Muscle of leg (tissue), 11 donors: Measurements from ENCODE around the gene CD200. TPM values are rescaled to one million over a fixed set of nuclear protein-coding genes. Genes with fewer than 3 reads are reported as not detected.
"Not testable (repeated sequence)": the region's sequence is repeated elsewhere in the genome, so short reads cannot be mapped to it uniquely, and the experiment has no call there.

Source experiments
- DNase-seq: peaks from one replicate; pipeline ENCODE4 v3.0.0; 2013
- H3K27ac ChIP-seq: one replicate; pipeline ENCODE4 v1.5.1; 2013; ENCODE audit warnings: mild to moderate bottlenecking, low read length, control low read depth
- H3K27me3 ChIP-seq: one replicate; pipeline ENCODE4 v1.6.1; 2013; ENCODE audit warnings: low read length; ENCODE audit not compliant: control insufficient read depth, insufficient read depth
- H3K36me3 ChIP-seq: one replicate; pipeline ENCODE4 v1.6.1; 2013; ENCODE audit warnings: low read length; ENCODE audit not compliant: control insufficient read depth, insufficient read depth
- H3K4me1 ChIP-seq: one replicate; pipeline ENCODE4 v1.6.1; 2013; ENCODE audit warnings: low read length; ENCODE audit not compliant: control insufficient read depth, insufficient read depth
- H3K4me3 ChIP-seq: one replicate; pipeline ENCODE4 v1.5.1; 2013; ENCODE audit warnings: low read length, control low read depth
- H3K9me3 ChIP-seq: replicated peaks from 2 replicates; pipeline ENCODE4 v1.6.1; 2013; ENCODE audit warnings: low read depth, low read length; ENCODE audit not compliant: control insufficient read depth
- WGBS: methylation state at CpG from one replicate; pipeline ENCODE4 v1.1.5; 2013; ENCODE audit warnings: missing lambda C conversion rate; ENCODE audit not compliant: insufficient coverage; 5-methylcytosine and 5-hydroxymethylcytosine counted together
- polyA plus RNA-seq, 8 donors: library from polyadenylated mRNA; unstranded; fragments of 120-200 nt; gene quantifications; one replicate each; pipeline versions ENCODE4 v1.2.1 to v1.2.3, GENCODE V29; 2013; ENCODE audit warnings: inconsistent platforms in 1 of 8, low replicate concordance in 1 of 8; ENCODE audit not compliant: insufficient read length in 8 of 8, insufficient read depth in 1 of 8
- total RNA-seq: library from RNA; stranded (reverse); fragments of 120-200 nt; gene quantifications from one replicate; pipeline ENCODE4 v1.2.4, GENCODE V29; 2013

Gene CD200
- total and polyA plus RNA-seq, 9 donors, result 7.5 to 19.5 (median 13.4) TPM

DNA sequence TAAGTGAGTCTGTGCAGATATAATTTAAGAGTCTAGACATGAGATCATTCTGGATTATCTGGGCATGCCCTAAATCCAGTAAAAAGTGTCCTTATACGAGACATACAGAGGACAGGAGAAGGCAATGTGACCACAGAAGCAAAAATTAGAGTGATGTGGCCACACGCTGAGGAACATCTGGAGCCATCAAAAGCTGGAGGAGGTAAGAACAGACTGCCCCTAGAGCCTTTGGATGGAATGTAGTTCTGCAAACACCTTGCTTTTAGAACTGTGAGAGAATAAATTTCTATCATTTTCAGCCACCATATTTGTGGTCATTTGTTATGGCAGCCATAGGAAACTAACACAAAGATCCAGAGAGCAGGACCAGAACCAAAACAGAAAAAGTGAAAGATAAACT, 41.0 kb downstream of the CD200 start:
- no peaks in the 10 kb centered on the region for H3K4me1 ChIP-seq

DNA sequence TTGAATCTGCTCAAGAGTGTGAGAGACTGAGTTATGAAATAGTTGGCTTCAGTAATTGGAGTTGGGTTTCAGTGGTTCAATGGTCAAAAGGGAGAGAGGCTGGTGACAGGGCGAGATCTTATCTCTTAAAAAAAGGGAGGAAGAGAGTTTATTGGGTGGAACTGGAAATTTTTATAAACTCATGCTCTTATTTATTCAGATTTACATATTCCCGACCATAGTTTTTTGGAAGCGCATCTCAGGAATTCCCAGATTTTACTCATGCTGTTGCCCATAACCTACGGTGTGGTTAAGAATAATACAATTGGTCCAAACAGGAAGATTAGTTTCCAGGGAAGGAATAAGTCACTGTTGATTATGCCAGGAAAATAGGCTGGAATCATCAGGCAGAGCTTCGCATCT, 41.4 kb downstream of the CD200 start:
- Histone ChIP-seq H3K27me3 (no peaks in the 10 kb centered on the region), H3K4me1 (no peaks in the 10 kb centered on the region), H3K4me3 (no peak overlapping the region), H3K9me3 (no peaks in the 10 kb centered on the region), H3K27ac (peak overlapping the region; percentile 38), H3K36me3 (no peaks in the 10 kb centered on the region)
- DNase-seq, result peak; percentile 60
- WGBS, result 80% methylated on average over 1 of the region's 5 CpGs

More for the DNA sequence above, 41.0 kb downstream of the CD200 start:
- Histone ChIP-seq H3K36me3 (no peaks in the 10 kb centered on the region), H3K27ac (peak overlapping the region; percentile 38), H3K4me3 (no peak overlapping the region), H3K27me3 (no peaks in the 10 kb centered on the region), H3K9me3 (no peaks in the 10 kb centered on the region)
- DNase-seq, result no peak
- WGBS, result 50% methylated on average over 2 of the region's 2 CpGs

DNA sequence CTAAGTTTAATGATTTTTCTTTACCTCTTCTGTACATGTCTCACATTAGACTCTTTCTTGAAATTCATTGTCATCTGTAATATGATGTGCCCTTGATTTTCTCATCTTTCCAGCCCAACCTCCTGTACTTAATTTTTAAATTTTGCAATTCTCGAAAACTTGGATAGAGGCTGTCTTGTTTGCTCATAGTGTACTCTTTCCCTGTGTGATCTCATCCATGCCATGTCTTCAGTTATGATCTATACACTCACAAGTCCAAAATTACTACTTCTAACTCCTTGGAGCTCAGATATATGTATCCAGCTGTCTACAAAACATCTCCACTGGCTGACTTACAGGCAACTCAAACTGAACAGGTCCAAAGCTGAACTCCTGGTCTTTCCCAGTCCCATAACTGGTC, 42.2 kb downstream of the CD200 start:
- H3K36me3 ChIP-seq, result no peaks in the 10 kb centered on the region
- H3K4me3 ChIP-seq, result no peak overlapping the region
- no peaks in the 10 kb centered on the region for H3K9me3 ChIP-seq
- no CpG with 5 or more reads among the region's 1 CpG for WGBS
- no peaks in the 10 kb centered on the region for H3K4me1 ChIP-seq
- no peaks in the 10 kb centered on the region for H3K27me3 ChIP-seq
- no peak for DNase-seq
- H3K27ac ChIP-seq, result no peak overlapping the region

DNA sequence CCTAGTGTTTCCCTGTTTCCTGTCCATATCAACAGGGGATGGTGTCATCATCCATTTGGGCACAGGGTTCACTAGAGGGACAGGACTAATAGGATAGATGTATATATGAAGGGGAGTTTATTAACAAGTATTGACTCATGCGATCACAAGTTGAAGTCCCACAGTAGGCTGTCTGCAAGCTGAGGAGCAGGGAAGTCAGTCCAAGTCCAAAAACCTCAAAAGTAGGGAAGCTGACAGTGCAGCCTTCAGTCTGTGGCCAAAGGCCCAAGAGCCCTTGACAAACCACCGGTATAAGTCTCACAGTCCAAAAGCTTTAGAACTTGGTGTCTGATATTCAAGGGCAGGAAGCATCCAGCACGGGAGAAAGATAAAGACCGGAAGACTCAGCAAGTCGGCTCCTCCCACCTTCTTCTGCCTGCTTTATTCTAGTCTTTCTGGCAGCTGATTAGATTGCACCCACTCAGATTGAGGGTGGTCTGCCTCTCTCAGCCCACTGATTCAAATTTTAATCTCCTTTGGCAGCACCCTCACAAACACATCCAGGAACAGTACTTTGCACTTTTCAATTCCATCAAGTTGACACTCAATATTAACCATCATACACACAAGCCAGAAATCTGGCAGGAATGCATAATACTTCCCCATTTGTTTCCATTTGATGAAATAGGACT, 43.4 kb downstream of the CD200 start:
- Histone ChIP-seq H3K9me3 (no peaks in the 10 kb centered on the region), H3K27ac (no peak overlapping the region), H3K27me3 (no peaks in the 10 kb centered on the region), H3K4me3 (no peak overlapping the region), H3K4me1 (no peaks in the 10 kb centered on the region), H3K36me3 (no peaks in the 10 kb centered on the region)
- no peak for DNase-seq
- WGBS, result 66% methylated on average over 5 of the region's 5 CpGs

DNA sequence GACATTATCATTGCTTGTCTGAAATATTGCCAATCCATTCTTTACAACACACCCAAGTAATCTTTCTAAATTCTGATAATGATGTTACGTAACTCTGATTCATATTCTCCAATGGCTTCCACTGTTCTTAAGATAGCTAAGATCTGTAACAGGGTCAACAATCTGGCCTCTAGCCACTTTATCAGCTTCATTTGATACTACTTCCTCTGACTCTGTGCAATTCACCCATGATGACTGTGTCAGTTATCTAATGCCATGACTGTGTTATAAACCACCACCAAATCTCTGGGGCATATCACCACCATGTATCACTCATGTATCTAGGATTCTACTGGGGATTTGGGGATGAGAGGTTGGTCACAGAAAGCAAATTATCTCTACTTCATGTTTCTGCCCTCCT, 44.0 kb downstream of the CD200 start:
- no peak for DNase-seq
- H3K27me3 ChIP-seq, result no peaks in the 10 kb centered on the region
- H3K36me3 ChIP-seq, result no peaks in the 10 kb centered on the region
- no peak overlapping the region for H3K27ac ChIP-seq
- no CpG with 5 or more reads among the region's 1 CpG for WGBS
- H3K4me1 ChIP-seq, result no peaks in the 10 kb centered on the region
- no peak overlapping the region for H3K4me3 ChIP-seq
- H3K9me3 ChIP-seq, result no peaks in the 10 kb centered on the region

DNA sequence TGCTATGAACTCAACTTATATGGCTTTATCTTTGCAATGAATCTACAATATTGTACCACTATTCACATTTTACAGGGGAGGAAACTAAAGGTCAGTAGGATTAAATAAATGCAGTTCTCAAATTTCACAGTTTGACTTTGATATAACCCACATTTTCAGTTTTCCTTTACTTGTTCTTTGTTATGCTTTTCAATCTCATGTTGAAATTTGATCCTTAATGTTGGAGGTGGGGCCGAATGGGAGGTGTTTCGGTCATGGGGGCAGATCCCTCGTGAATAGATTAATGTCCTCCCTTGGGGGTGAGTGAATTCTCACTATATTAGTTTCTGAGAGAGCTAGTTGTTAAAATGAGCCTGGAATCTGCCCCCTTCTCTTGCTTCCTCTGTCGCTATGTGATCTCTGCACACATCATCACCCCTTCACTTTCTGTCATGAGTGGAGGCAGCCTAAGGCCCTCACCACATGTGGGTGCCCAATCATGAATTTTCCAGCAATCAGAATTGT, 44.7 kb downstream of the CD200 start:
- H3K27me3 ChIP-seq, result no peaks in the 10 kb centered on the region
- H3K4me3 ChIP-seq, result no peak overlapping the region
- no peaks in the 10 kb centered on the region for H3K9me3 ChIP-seq
- H3K36me3 ChIP-seq, result no peaks in the 10 kb centered on the region
- 43% methylated on average over 1 of the region's 4 CpGs for WGBS
- H3K27ac ChIP-seq, result no peak overlapping the region
- DNase-seq, result no peak
- no peaks in the 10 kb centered on the region for H3K4me1 ChIP-seq

DNA sequence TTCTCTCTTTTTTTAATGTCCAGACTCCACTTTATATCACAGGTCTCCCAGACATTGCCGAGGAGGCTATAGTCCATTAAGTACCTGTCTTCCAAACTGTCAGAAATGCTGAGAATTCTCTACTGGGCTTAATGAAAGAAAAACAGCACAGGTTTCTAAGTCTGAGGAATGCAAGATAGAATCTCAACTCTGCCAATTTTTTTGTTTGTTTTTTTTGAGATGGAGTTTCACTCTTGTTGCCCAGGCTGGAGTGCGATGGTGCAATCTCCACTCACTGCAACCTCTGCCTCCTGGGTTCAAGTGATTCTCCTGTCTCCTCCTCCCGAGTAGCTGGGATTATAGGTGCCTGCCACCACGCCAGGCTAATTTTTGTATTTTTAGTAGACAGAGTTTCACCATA, 45.4 kb downstream of the CD200 start:
- H3K4me1 ChIP-seq, DNase-seq, H3K9me3 ChIP-seq, H3K27me3 ChIP-seq, H3K27ac ChIP-seq, H3K36me3 ChIP-seq, H3K4me3 ChIP-seq: not testable (repeated sequence)
- WGBS, result 83% methylated on average over 1 of the region's 4 CpGs

DNA sequence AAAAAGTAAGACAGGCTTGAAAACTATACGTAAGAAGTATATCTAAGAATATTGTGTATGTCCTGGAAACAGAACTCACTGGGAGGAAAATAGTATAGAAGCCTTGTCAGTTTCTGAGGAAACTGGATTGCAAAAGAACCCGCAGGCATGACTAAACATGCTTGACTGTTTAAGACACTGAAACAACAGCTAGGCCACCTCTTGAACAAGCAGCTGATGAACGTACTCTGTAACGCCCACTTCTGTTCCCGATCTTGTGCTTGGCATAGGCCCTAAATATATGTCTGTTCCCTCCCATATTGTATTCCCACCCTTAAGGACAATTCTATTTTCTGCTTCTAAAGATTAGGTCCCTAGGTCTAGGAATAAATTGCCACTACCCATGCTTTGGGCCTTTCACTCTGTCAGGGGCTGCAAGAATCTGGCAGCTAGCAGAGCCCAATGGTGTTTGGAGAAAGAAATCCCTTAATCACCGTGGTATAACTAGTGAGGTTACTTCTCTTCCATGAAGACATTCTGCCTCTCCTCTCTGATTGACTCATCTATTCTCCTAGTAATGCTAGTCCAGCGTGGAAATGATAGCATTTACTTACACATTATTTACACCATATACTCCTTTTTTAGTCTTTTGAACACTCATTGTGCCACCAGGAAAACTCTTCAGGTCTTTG, 46.2 kb downstream of the CD200 start:
- Histone ChIP-seq H3K27ac (no peak overlapping the region), H3K36me3 (no peaks in the 10 kb centered on the region), H3K4me3 (no peak overlapping the region), H3K9me3 (no peaks in the 10 kb centered on the region), H3K27me3 (no peaks in the 10 kb centered on the region), H3K4me1 (no peaks in the 10 kb centered on the region)
- peak; percentile 67 for DNase-seq
- 88% methylated on average over 4 of the region's 7 CpGs for WGBS

DNA sequence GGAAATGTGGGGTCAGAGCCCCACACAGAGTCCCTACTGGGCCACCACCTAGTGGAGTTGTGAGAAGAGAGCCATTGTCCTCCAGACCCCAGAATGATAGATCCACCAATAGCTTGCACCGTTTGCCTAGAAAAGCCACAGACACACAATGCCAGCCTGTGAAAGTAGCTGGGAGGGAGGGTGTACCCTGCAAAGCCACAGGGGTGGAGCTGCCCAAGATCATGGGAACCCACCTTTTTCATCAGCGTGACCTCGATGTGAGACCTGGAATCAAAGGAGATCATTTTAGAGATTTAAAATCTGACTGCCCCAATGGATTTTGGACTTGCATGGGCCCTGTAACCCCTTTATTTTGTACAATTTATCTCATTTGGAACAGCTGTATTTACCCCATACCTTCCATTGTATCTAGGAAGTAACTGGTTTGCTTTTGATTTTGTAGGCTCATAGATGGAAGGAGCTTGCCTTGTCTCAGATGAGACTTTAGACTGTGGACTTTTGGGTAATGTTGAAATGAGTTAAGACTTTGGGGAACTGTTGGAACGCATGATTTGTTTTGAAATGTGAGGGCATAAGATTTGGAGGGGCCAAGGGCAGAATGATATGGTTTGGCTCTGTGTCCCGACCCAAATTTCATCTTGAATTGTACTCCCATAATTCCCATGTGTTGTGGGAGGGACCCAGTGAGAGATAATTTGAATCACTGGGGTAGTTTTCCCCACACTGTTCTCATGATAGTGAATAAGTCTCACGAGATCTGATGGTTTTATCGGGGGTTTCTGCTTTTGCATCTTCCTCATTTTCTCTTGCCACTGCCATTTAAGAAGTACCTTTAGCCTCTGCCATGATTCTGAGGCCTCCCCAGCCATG, 49.0 kb downstream of the CD200 start:
- Histone ChIP-seq H3K9me3 (no peaks in the 10 kb centered on the region), H3K27ac (no peak overlapping the region), H3K4me3 (no peak overlapping the region), H3K27me3 (no peaks in the 10 kb centered on the region), H3K36me3 (no peaks in the 10 kb centered on the region), H3K4me1 (no peaks in the 10 kb centered on the region)
- WGBS, result 91% methylated on average over 4 of the region's 7 CpGs
- no peak for DNase-seq

DNA sequence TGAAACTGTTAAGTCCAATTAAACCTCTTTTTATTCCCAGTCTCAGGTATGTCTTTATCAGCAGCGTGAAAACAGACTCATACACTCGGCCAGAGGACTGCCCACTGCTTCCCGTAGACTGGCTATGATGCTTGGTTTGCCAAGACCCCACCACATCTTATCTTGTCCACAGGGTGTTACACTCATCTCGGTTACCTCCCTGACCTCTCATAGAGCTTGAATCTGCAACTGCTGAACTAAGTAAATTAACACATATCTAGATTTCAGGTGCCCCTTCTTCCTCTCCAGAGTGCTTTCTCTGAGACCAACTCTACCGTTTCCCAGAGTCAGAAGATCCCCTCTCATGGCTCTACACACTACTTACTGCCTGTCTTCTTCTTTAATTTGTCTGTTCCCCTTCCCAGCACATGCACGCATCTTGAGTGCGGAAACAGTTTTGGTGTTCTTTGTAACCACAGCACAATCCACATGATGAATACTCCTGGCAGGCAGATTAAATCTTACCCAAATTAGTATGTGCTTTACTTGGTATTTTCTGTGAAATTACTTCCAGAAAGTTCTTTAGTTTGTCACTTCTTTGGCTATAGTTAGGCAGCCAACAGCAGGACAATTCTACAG, 49.7 kb downstream of the CD200 start:
- DNase-seq, result no peak
- no peaks in the 10 kb centered on the region for H3K9me3 ChIP-seq
- H3K4me3 ChIP-seq, result no peak overlapping the region
- H3K4me1 ChIP-seq, result no peaks in the 10 kb centered on the region
- WGBS, result 83% methylated on average over 5 of the region's 7 CpGs
- H3K36me3 ChIP-seq, result no peaks in the 10 kb centered on the region
- no peaks in the 10 kb centered on the region for H3K27me3 ChIP-seq
- no peak overlapping the region for H3K27ac ChIP-seq
